Testis (tissue), 3 donors: Measurements from ENCODE around the gene AVL9. TPM values are rescaled to one million over a fixed set of nuclear protein-coding genes. Genes with fewer than 3 reads are reported as not detected.

Experiments used
- DNase-seq: peaks from one replicate; pipeline ENCODE4 v3.0.0-alpha.2; 2019
- H3K27ac ChIP-seq, 2 donors: fragments of 200-600 bp; sonication (generic); one replicate each; pipeline ENCODE4 v1.5.1; 2019
- H3K27me3 ChIP-seq: fragments of 200-600 bp; sonication (generic); one replicate; pipeline ENCODE4 v1.5.1; 2019
- H3K36me3 ChIP-seq: fragments of 200-600 bp; sonication (generic); one replicate; pipeline ENCODE4 v1.5.1; 2017; ENCODE audit warnings: low read depth; ENCODE audit errors: missing control alignments
- H3K4me1 ChIP-seq: fragments of 200-600 bp; sonication (generic); one replicate; pipeline ENCODE4 v1.5.1; 2019
- H3K4me3 ChIP-seq, 2 donors: fragments of 200-600 bp; sonication (generic); one replicate each; pipeline ENCODE4 v1.5.1; 2017 to 2019
- H3K9me3 ChIP-seq: fragments of 200-600 bp; sonication (generic); one replicate; pipeline ENCODE4 v1.5.1; 2017
- POLR2A ChIP-seq: fragments of 450-650 bp; IDR thresholded peaks from one replicate; pipeline ENCODE4 v1.6.1; 2017; ENCODE audit warnings: antibody characterized with exemption, mild to moderate bottlenecking, moderate library complexity
- WGBS, 2 donors: methylation state at CpG; one replicate each; pipeline ENCODE4 v1.1.5; 2018; 5-methylcytosine and 5-hydroxymethylcytosine counted together
- intact Hi-C: fragments of 100-400 bp; cut with DNase I; formaldehyde crosslinking; loops from one replicate; pipeline ENCODE4 v1.15.1; 2023; ENCODE audit warnings: low total_unique reads
- polyA plus RNA-seq: library from polyadenylated mRNA; stranded (reverse); fragments of 350-450 nt; fragmentation: Illumina TruSeq; extraction: RNeasy Lipid Tissue Mini Kit (QIAGEN cat#74804); gene quantifications from one replicate; pipeline ENCODE4 v1.2.3, GENCODE V29; 2014; ENCODE audit warnings: low read depth, low replicate concordance; ENCODE audit not compliant: insufficient read depth
- total RNA-seq, 2 donors: library from RNA; depleted of rRNA; stranded (reverse); fragments of >200 nt; gene quantifications; one replicate each; pipeline ENCODE4 v1.2.3, GENCODE V29; 2016
- TF ChIP-seq, protein P1 (sequence below), 3 experiments: fragments of 450-650 bp in 2 of 3; fragments of 200-600 bp in 1 of 3; sonication (generic) in 1 of 3; IDR thresholded peaks; one replicate each; pipeline ENCODE4 v1.5.1; 2016 to 2019; ENCODE audit warnings: antibody characterized with exemption in 3 of 3, mild to moderate bottlenecking in 2 of 3, moderate library complexity in 1 of 3

Gene AVL9
- total and polyA plus RNA-seq, 3 donors from 2014 or later, result 27.5 to 49.1 (median 46.8) TPM

- WGBS, 2 donors, result 67 to 89% methylated on average over 2 of the region's 2 CpGs
- DNase-seq, result no peak
- no peaks in the 10 kb centered on the region for H3K36me3 ChIP-seq
Observed at GRCh38 chr7:32577421-32577820, 82.1 kb downstream of the AVL9 start.

DNA sequence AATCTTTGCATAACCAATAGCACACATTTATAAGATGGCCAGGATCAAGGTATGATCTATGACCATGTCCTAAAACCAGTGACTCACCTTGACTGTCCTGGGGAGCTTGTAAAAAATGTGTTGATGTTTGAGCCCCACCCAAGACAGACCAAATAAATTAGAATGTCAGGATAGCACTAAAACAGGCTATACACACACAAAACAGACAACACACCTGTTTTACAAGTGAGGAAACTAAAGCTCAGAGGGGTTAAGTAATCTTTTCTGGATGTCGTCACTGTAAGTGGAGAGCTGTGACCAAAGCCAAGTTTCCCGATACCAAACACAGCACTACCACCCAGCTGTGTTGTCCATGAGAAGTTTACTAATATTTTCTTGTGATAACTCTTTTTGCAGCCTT is 84.5 kb downstream of the AVL9 start:
- DNase-seq, result no peak
- Histone ChIP-seq H3K27me3 (no peaks in the 10 kb centered on the region), H3K4me1 (no peaks in the 10 kb centered on the region), H3K36me3 (no peaks in the 10 kb centered on the region), H3K9me3 (no peaks in the 10 kb centered on the region), H3K27ac (no peak overlapping the region), H3K4me3 (no peak overlapping the region)
- intact Hi-C loops, result no loop called here
- TF ChIP-seq POLR2A, result no peak
- TF ChIP-seq, protein P1, sequence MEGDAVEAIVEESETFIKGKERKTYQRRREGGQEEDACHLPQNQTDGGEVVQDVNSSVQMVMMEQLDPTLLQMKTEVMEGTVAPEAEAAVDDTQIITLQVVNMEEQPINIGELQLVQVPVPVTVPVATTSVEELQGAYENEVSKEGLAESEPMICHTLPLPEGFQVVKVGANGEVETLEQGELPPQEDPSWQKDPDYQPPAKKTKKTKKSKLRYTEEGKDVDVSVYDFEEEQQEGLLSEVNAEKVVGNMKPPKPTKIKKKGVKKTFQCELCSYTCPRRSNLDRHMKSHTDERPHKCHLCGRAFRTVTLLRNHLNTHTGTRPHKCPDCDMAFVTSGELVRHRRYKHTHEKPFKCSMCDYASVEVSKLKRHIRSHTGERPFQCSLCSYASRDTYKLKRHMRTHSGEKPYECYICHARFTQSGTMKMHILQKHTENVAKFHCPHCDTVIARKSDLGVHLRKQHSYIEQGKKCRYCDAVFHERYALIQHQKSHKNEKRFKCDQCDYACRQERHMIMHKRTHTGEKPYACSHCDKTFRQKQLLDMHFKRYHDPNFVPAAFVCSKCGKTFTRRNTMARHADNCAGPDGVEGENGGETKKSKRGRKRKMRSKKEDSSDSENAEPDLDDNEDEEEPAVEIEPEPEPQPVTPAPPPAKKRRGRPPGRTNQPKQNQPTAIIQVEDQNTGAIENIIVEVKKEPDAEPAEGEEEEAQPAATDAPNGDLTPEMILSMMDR (IDR thresholded peaks at IDR 0.05), result no peak
- WGBS, 2 donors, result 43 to 56% methylated on average over 2 of the region's 2 CpGs

More at GRCh38 chr7:32577421-32577820, 82.1 kb downstream of the AVL9 start:
- H3K27ac ChIP-seq, result no peak overlapping the region
- no peaks in the 10 kb centered on the region for H3K27me3 ChIP-seq
- H3K9me3 ChIP-seq, result no peaks in the 10 kb centered on the region
- no peaks in the 10 kb centered on the region for H3K4me1 ChIP-seq
- intact Hi-C loops, result no loop called here
- TF ChIP-seq POLR2A, result no peak
- TF ChIP-seq, protein P1 (IDR thresholded peaks at IDR 0.05), result no peak
- no peak overlapping the region for H3K4me3 ChIP-seq

DNA sequence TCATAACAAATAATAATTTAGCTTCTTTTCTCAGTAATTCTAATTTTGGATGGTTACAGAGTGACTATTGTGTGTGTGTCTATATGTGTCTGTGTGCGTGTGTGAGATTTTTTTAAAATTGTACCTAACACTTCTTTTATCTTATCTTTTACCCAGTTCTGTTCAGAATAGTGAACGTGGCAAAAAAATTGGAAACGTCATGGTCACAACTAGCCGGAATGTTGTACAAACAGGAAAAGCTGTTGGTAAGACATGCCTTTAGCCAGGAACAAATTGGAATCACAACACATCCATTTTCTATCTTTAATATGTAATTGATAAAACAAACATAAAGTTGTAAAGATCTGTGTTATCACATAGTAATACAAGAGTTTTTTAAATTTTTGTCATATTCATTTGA is 85.4 kb downstream of the AVL9 start:
- no peak for DNase-seq
- intact Hi-C loops, result no loop called here
- Histone ChIP-seq H3K27ac (no peak overlapping the region), H3K27me3 (no peaks in the 10 kb centered on the region), H3K9me3 (no peaks in the 10 kb centered on the region), H3K4me3 (no peak overlapping the region), H3K4me1 (no peaks in the 10 kb centered on the region), H3K36me3 (no peaks in the 10 kb centered on the region)
- no peak for TF ChIP-seq POLR2A
- TF ChIP-seq, protein P1 (IDR thresholded peaks at IDR 0.05), result no peak
- WGBS, 2 donors, result 73 to 77% methylated on average over 4 of the region's 4 CpGs

DNA sequence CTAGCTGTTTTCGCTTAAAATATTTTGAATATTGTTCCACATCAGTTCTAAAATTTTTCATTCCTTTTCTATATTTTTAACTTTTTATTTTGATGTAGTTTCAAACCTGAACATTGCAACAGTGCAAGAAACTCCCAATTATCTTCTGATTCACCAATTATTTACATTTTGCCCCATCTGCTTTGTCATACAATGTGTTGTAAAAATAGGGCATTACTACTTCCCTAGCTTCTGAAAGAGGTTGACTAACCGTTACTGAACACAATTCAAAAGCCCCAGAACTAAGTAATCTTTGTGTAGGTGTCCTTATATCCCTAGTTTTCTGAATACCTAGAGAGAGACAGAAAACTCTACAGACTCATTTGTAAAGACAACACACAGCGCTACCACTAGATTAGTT is 86.7 kb downstream of the AVL9 start:
- intact Hi-C loops, result no loop called here
- Histone ChIP-seq H3K27ac (no peak overlapping the region), H3K36me3 (no peaks in the 10 kb centered on the region), H3K9me3 (no peaks in the 10 kb centered on the region), H3K4me1 (peaks cover 1% of the 10 kb centered on the region), H3K4me3 (no peak overlapping the region), H3K27me3 (no peaks in the 10 kb centered on the region)
- no peak for TF ChIP-seq POLR2A
- TF ChIP-seq, protein P1 (IDR thresholded peaks at IDR 0.05), result no peak
- no peak for DNase-seq
- 91 to 93% methylated on average over 3 of the region's 3 CpGs for WGBS, 2 donors

GRCh38 chr7:32583791-32584190 is 88.5 kb downstream of the AVL9 start:
- H3K4me1 ChIP-seq, result peaks cover 4% of the 10 kb centered on the region
- WGBS, 2 donors, result 93 to 97% methylated on average over 4 of the region's 4 CpGs
- no peak overlapping the region for H3K27ac ChIP-seq
- intact Hi-C loops, result no loop called here
- H3K4me3 ChIP-seq, result no peak overlapping the region
- H3K27me3 ChIP-seq, result no peaks in the 10 kb centered on the region
- H3K9me3 ChIP-seq, result no peaks in the 10 kb centered on the region
- no peaks in the 10 kb centered on the region for H3K36me3 ChIP-seq
- TF ChIP-seq, protein P1 (IDR thresholded peaks at IDR 0.05), result no peak
- no peak for TF ChIP-seq POLR2A
- no peak for DNase-seq
